Measurements from ENCODE around the gene GPS2.
A peak's percentile ranks its signal among the peaks of the same experiment; 100 is the strongest.

GPS2 gene

DNA sequence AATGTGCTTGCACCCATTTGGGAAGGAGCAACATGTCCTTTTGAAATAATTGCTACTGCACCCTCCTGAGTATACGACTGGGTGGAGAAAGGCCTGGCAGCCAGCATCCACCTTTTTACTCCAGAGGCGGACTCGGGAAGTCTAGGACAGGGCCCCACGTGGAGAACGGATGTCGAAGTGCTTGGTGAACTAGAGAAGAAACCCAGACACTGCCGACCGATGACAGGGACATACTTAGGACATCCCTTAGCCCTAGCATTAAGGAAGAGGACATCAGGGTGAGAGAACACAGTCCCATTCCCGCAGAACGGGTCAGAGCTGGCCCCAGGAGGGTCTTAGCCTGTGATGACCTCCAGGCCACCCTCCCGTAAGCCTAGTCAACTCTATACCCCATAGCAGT, 24.5 kb downstream of the GPS2 start:
- Histone ChIP-seq H3K9ac (ENCODE audit: low read depth, low read length) (no peak overlapping the region), H3K4me1 (ENCODE audit: insufficient read depth, low read length) (0 out of 2 replicates have a peak, but pooled peaks cover 10% of the 10 kb centered on the region), H3K27me3 (ENCODE audit: insufficient read depth, low read length) (peaks cover 30% of the 10 kb centered on the region), H3K9me3 (ENCODE audit: insufficient read depth, low read depth, low read length) (no peaks in the 10 kb centered on the region), H3K27ac (ENCODE audit: low read depth, low read length) (no peak overlapping the region), H3K4me3 (ENCODE audit: low read length) (no peak overlapping the region), H3K36me3 (ENCODE audit: insufficient read depth, low read length) (no peaks in the 10 kb centered on the region; the same call in 1 of the 2 replicates)
- 88% methylated on average over 11 of the region's 11 CpGs for WGBS

GRCh38 chr17:7290166-7290565, 25.0 kb downstream of the GPS2 start:
- Histone ChIP-seq H3K4me3 (ENCODE audit: low read length) (no peak overlapping the region), H3K9me3 (ENCODE audit: insufficient read depth, low read depth, low read length) (no peaks in the 10 kb centered on the region), H3K27ac (ENCODE audit: low read depth, low read length) (no peak overlapping the region), H3K9ac (ENCODE audit: low read depth, low read length) (no peak overlapping the region), H3K4me1 (ENCODE audit: insufficient read depth, low read length) (0 out of 2 replicates have a peak, but pooled peaks cover 10% of the 10 kb centered on the region), H3K36me3 (ENCODE audit: insufficient read depth, low read length) (no peaks in the 10 kb centered on the region; the same call in 1 of the 2 replicates), H3K27me3 (ENCODE audit: insufficient read depth, low read length) (peaks cover 25% of the 10 kb centered on the region)
- 94% methylated on average over 18 of the region's 19 CpGs for WGBS

GRCh38 chr17:7289256-7290032, 25.7 kb downstream of the GPS2 start:
- peaks cover 2% of the 10 kb centered on the region; the same call in 1 of the 2 replicates for H3K36me3 ChIP-seq (ENCODE audit: insufficient read depth, low read length)
- no peak overlapping the region for H3K27ac ChIP-seq (ENCODE audit: low read depth, low read length)
- no peak overlapping the region for H3K9ac ChIP-seq (ENCODE audit: low read depth, low read length)
- no peaks in the 10 kb centered on the region for H3K9me3 ChIP-seq (ENCODE audit: insufficient read depth, low read depth, low read length)
- H3K4me1 ChIP-seq (ENCODE audit: insufficient read depth, low read length): 0 out of 2 replicates have a peak, but pooled peaks cover 10% of the 10 kb centered on the region
- no peak overlapping the region for H3K4me3 ChIP-seq (ENCODE audit: low read length)
- H3K27me3 ChIP-seq (ENCODE audit: insufficient read depth, low read length): peaks cover 20% of the 10 kb centered on the region
- 77% methylated on average over 18 of the region's 18 CpGs for WGBS

GRCh38 chr17:7285679-7286078, 29.5 kb downstream of the GPS2 start:
- no peak overlapping the region for H3K9ac ChIP-seq (ENCODE audit: low read depth, low read length)
- no peak overlapping the region for H3K4me3 ChIP-seq (ENCODE audit: low read length)
- no peak overlapping the region for H3K27ac ChIP-seq (ENCODE audit: low read depth, low read length)
- no peaks in the 10 kb centered on the region for H3K4me1 ChIP-seq (ENCODE audit: insufficient read depth, low read length)
- peaks cover 13% of the 10 kb centered on the region for H3K27me3 ChIP-seq (ENCODE audit: insufficient read depth, low read length)
- H3K36me3 ChIP-seq (ENCODE audit: insufficient read depth, low read length): peaks cover 3% of the 10 kb centered on the region; the same call in 1 of the 2 replicates
- no peaks in the 10 kb centered on the region for H3K9me3 ChIP-seq (ENCODE audit: insufficient read depth, low read depth, low read length)
- WGBS: 94% methylated on average over 12 of the region's 12 CpGs

- H3K27me3 ChIP-seq (ENCODE audit: insufficient read depth, low read length): peaks cover 13% of the 10 kb centered on the region
Measured at GRCh38 chr17:7284911-7285310, 30.2 kb downstream of the GPS2 start.

DNA sequence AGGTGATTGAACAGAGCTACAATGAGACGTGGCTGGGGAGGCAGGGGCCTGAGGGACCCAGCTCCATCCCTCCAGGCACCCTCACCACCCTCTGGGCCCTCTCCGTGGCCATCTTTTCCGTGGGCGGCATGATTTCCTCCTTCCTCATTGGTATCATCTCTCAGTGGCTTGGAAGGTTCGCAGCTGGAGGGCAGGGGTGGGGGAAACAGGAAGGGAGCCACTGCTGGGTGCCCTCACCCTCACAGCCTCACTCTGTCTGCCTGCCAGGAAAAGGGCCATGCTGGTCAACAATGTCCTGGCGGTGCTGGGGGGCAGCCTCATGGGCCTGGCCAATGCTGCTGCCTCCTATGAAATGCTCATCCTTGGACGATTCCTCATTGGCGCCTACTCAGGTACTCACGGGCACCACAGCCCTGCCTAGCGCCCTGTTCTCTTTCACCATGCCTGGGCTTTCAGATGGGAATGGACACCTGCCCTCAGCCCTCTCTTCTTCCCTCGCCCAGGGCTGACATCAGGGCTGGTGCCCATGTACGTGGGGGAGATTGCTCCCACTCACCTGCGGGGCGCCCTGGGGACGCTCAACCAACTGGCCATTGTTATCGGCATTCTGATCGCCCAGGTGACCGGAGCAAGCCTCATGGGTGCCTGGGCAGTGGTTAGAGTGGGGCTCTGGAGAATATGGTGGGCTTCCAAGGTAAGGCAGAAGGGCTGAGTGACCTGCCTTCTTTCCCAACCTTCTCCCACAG, 31.5 kb downstream of the GPS2 start:
- H3K4me1 ChIP-seq (ENCODE audit: insufficient read depth, low read length): peaks cover 6% of the 10 kb centered on the region; the same call in 1 of the 2 replicates
- H3K27ac ChIP-seq (ENCODE audit: low read depth, low read length): no peak overlapping the region
- no peak overlapping the region for H3K9ac ChIP-seq (ENCODE audit: low read depth, low read length)
- H3K4me3 ChIP-seq (ENCODE audit: low read length): no peak overlapping the region
- H3K27me3 ChIP-seq (ENCODE audit: insufficient read depth, low read length): peaks cover 13% of the 10 kb centered on the region
- 88% methylated on average over 18 of the region's 18 CpGs for WGBS
- H3K36me3 ChIP-seq (ENCODE audit: insufficient read depth, low read length): peaks cover 3% of the 10 kb centered on the region; the same call in 1 of the 2 replicates
- H3K9me3 ChIP-seq (ENCODE audit: insufficient read depth, low read depth, low read length): no peaks in the 10 kb centered on the region

More at GRCh38 chr17:7284911-7285310, 30.2 kb downstream of the GPS2 start:
- Histone ChIP-seq H3K4me1 (ENCODE audit: insufficient read depth, low read length) (peaks cover 4% of the 10 kb centered on the region; the same call in 1 of the 2 replicates), H3K4me3 (ENCODE audit: low read length) (no peak overlapping the region), H3K27ac (ENCODE audit: low read depth, low read length) (no peak overlapping the region), H3K9ac (ENCODE audit: low read depth, low read length) (no peak overlapping the region), H3K9me3 (ENCODE audit: insufficient read depth, low read depth, low read length) (no peaks in the 10 kb centered on the region), H3K36me3 (ENCODE audit: insufficient read depth, low read length) (peaks cover 3% of the 10 kb centered on the region; the same call in 1 of the 2 replicates)
- 94% methylated on average over 16 of the region's 16 CpGs for WGBS

- Histone ChIP-seq H3K27ac (ENCODE audit: low read depth, low read length) (no peak overlapping the region), H3K36me3 (ENCODE audit: insufficient read depth, low read length) (peaks cover 3% of the 10 kb centered on the region; the same call in 1 of the 2 replicates), H3K4me3 (ENCODE audit: low read length) (peak overlapping the region; percentile 81), H3K4me1 (ENCODE audit: insufficient read depth, low read length) (peaks cover 6% of the 10 kb centered on the region; the same call in 1 of the 2 replicates), H3K27me3 (ENCODE audit: insufficient read depth, low read length) (peaks cover 13% of the 10 kb centered on the region), H3K9ac (ENCODE audit: low read depth, low read length) (no peak overlapping the region), H3K9me3 (ENCODE audit: insufficient read depth, low read depth, low read length) (no peaks in the 10 kb centered on the region)
- WGBS: 84% methylated on average over 6 of the region's 6 CpGs
Measured at GRCh38 chr17:7282752-7283321, 32.3 kb downstream of the GPS2 start.

GRCh38 chr17:7281953-7282751, 33.0 kb downstream of the GPS2 start:
- H3K9me3 ChIP-seq (ENCODE audit: insufficient read depth, low read depth, low read length): no peaks in the 10 kb centered on the region
- H3K27ac ChIP-seq (ENCODE audit: low read depth, low read length): no peak overlapping the region; the same call in 1 of the 2 replicates
- peak overlapping the region; percentile 81 for H3K4me3 ChIP-seq (ENCODE audit: low read length)
- peaks cover 13% of the 10 kb centered on the region for H3K27me3 ChIP-seq (ENCODE audit: insufficient read depth, low read length)
- H3K9ac ChIP-seq (ENCODE audit: low read depth, low read length): peak overlapping the region; percentile 70
- 3% methylated on average over 43 of the region's 43 CpGs for WGBS
- H3K4me1 ChIP-seq (ENCODE audit: insufficient read depth, low read length): peaks cover 6% of the 10 kb centered on the region; the same call in 1 of the 2 replicates
- peaks cover 3% of the 10 kb centered on the region; the same call in 1 of the 2 replicates for H3K36me3 ChIP-seq (ENCODE audit: insufficient read depth, low read length)

- Histone ChIP-seq H3K27ac (ENCODE audit: low read depth, low read length) (no peak within 1 kb of the TSS; the same call in 1 of the 2 replicates), H3K9me3 (ENCODE audit: insufficient read depth, low read depth, low read length) (no peaks in the 10 kb centered on the region), H3K4me1 (ENCODE audit: insufficient read depth, low read length) (peaks cover 6% of the 10 kb centered on the region; the same call in 1 of the 2 replicates), H3K36me3 (ENCODE audit: insufficient read depth, low read length) (peaks cover 3% of the 10 kb centered on the region; the same call in 1 of the 2 replicates), H3K4me3 (ENCODE audit: low read length) (peak within 1 kb of the TSS; percentile 81), H3K9ac (ENCODE audit: low read depth, low read length) (peak within 1 kb of the TSS; percentile 70), H3K27me3 (ENCODE audit: insufficient read depth, low read length) (peaks cover 13% of the 10 kb centered on the region)
- under 1% methylated on average over 71 of the region's 71 CpGs for WGBS
Measured at GRCh38 chr17:7281074-7281952, 33.8 kb downstream of the GPS2 start, which contains the start of gene SLC2A4. Gene SLC2A4 (plus strand): TSS chr17:7281718. CDS start chr17:7281935, 217 bp downstream.
